ENCODE measurements around the gene GLUL. TPM values are rescaled to one million over a fixed set of nuclear protein-coding genes. Genes with fewer than 3 reads are reported as not detected.

Gene GLUL
- total and polyA plus RNA-seq, 2 donors from 2014 or later, result 90.6 to 533 TPM

DNA sequence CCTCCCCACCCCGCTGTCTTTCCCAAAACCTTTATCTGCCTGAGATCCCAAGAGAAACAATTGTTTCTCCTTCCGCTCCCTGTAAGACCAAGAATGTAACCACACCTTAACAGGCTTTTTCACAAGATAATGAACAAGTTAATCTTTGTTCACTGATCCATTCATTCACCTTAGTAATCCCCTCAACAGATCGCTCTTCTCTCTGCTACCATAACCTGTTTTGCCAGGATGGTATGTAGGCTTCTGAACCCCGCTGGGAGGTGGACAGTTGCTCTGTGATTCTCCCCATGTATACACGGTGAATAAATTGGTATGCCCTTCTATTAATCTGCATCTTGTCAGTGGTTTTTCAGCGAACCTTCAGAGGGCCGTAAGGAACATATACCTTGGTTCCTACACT lies 39.7 kb upstream of the GLUL start:
- no peak for FAIRE-seq
- H3K27ac ChIP-seq (ENCODE audit: low read depth in 2 of 2, low read length in 2 of 2), result no peak overlapping the region
- no peaks in the 10 kb centered on the region for H3K9me3 ChIP-seq (ENCODE audit: control insufficient read depth in 2 of 3, insufficient read depth in 1 of 3, low read length in 3 of 3)
- no peak for DNase-seq
- H3K4me3 ChIP-seq (ENCODE audit: low read length in 3 of 3), result no peak overlapping the region
- no peaks in the 10 kb centered on the region for H3K4me1 ChIP-seq (ENCODE audit: control insufficient read depth in 2 of 3, insufficient read depth in 2 of 3, low read depth in 1 of 3, low read length in 3 of 3)
- no peaks in the 10 kb centered on the region for H3K36me3 ChIP-seq (ENCODE audit: control insufficient read depth in 2 of 3, insufficient read depth in 3 of 3, low read length in 3 of 3)
- H3K9ac ChIP-seq (ENCODE audit: low read length in 3 of 3), result no peak overlapping the region
- intact Hi-C loops (cut with DNase I), result no loop called here
- TF ChIP-seq, protein P1, sequence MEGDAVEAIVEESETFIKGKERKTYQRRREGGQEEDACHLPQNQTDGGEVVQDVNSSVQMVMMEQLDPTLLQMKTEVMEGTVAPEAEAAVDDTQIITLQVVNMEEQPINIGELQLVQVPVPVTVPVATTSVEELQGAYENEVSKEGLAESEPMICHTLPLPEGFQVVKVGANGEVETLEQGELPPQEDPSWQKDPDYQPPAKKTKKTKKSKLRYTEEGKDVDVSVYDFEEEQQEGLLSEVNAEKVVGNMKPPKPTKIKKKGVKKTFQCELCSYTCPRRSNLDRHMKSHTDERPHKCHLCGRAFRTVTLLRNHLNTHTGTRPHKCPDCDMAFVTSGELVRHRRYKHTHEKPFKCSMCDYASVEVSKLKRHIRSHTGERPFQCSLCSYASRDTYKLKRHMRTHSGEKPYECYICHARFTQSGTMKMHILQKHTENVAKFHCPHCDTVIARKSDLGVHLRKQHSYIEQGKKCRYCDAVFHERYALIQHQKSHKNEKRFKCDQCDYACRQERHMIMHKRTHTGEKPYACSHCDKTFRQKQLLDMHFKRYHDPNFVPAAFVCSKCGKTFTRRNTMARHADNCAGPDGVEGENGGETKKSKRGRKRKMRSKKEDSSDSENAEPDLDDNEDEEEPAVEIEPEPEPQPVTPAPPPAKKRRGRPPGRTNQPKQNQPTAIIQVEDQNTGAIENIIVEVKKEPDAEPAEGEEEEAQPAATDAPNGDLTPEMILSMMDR (IDR thresholded peaks at IDR 0.05; ENCODE audit: borderline replicate concordance, extremely low read depth, insufficient read depth), result no peak
- H3K27me3 ChIP-seq (ENCODE audit: control insufficient read depth, insufficient read depth, low read length), result no peaks in the 10 kb centered on the region

DNA sequence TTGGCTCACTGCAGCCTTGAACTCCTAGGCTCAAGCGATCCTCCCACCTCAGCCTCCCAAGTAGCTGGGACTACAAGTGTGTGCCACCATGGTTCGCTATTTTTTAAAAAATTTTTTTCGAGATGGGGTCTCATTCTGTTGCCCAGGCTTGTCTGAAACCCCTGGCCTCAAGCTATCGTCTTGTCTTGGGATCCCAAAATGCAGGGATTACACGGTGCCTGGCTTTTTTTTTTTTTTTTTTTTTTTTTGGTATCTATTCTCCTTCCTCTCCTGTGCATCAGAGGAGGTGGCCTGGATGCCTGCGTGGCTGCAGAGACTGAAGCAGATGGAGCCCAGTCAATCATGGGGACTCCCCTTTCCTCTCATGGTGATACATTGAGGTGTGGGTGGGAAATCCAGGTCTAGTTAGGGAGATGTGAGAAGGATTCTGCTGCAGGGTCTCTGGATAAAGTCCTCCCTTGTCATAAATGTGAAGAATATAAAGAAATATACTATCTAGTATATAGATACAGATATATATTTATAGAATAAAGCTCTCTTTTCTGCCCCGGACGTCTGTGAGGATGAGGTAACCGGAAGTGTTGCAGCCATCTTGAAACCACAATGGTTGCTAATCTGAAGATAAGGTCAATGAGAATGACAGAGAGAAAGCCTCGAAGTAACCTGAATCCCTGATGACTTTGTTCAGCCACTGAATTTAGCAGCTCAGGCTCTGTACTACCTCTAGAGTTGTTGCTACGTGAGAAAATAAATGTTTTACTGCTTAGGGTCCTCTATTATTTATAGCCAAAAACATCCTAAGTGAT lies 38.9 kb upstream of the GLUL start:
- intact Hi-C loops (cut with DNase I), result no loop called here
- Histone ChIP-seq H3K4me3 (ENCODE audit: low read length in 3 of 3) (no peak overlapping the region), H3K27ac (ENCODE audit: low read depth in 2 of 2, low read length in 2 of 2) (no peak overlapping the region), H3K36me3 (ENCODE audit: control insufficient read depth in 2 of 3, insufficient read depth in 3 of 3, low read length in 3 of 3) (no peaks in the 10 kb centered on the region), H3K9me3 (ENCODE audit: control insufficient read depth in 2 of 3, insufficient read depth in 1 of 3, low read length in 3 of 3) (no peaks in the 10 kb centered on the region), H3K27me3 (ENCODE audit: control insufficient read depth, insufficient read depth, low read length) (no peaks in the 10 kb centered on the region), H3K4me1 (ENCODE audit: control insufficient read depth in 2 of 3, insufficient read depth in 2 of 3, low read depth in 1 of 3, low read length in 3 of 3) (no peaks in the 10 kb centered on the region), H3K9ac (ENCODE audit: low read length in 3 of 3) (no peak overlapping the region)
- no peak for DNase-seq
- TF ChIP-seq, protein P1 (IDR thresholded peaks at IDR 0.05; ENCODE audit: borderline replicate concordance, extremely low read depth, insufficient read depth), result no peak
- no peak for FAIRE-seq

DNA sequence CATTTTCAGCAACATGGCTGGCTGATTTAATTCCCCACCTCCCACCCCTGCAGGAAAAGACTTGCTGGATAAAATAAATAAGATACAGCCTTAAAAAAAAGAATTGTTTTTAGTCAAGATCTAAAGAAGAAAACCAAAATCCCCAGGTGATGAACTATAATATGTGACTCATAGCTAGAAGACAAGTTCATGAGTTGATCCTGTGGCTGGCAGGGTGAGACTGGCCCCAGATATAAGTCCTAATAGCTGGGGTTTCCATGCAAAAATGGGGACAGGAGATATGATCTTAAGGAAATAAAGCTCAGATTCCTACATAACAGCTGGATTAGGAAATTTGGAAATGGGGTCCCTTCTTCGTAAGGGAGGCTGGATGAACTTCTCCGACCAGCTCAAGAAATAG lies 36.5 kb upstream of the GLUL start:
- no peak overlapping the region for H3K27ac ChIP-seq (ENCODE audit: low read depth in 2 of 2, low read length in 2 of 2)
- DNase-seq (no peak), FAIRE-seq (no peak)
- intact Hi-C loops (cut with DNase I), result no loop called here
- no peaks in the 10 kb centered on the region for H3K27me3 ChIP-seq (ENCODE audit: control insufficient read depth, insufficient read depth, low read length)
- no peaks in the 10 kb centered on the region for H3K4me1 ChIP-seq (ENCODE audit: control insufficient read depth in 2 of 3, insufficient read depth in 2 of 3, low read depth in 1 of 3, low read length in 3 of 3)
- no peaks in the 10 kb centered on the region for H3K36me3 ChIP-seq (ENCODE audit: control insufficient read depth in 2 of 3, insufficient read depth in 3 of 3, low read length in 3 of 3)
- no peaks in the 10 kb centered on the region for H3K9me3 ChIP-seq (ENCODE audit: control insufficient read depth in 2 of 3, insufficient read depth in 1 of 3, low read length in 3 of 3)
- no peak overlapping the region for H3K4me3 ChIP-seq (ENCODE audit: low read length in 3 of 3)
- TF ChIP-seq, protein P1 (IDR thresholded peaks at IDR 0.05; ENCODE audit: borderline replicate concordance, extremely low read depth, insufficient read depth), result no peak
- H3K9ac ChIP-seq (ENCODE audit: low read length in 3 of 3), result no peak overlapping the region
